HG03039 (cell line): ENCODE data around the gene C10orf90.
"Not testable (repeated sequence)": the region's sequence is repeated elsewhere in the genome, so short reads cannot be mapped to it uniquely, and the experiment has no call there.

Experiments
- ATAC-seq: cut with Tn5 transposase; IDR thresholded peaks from one replicate; pipeline ENCODE4 v1.9.1; 2021; ENCODE audit warnings: mild to moderate bottlenecking, moderate library complexity; ENCODE audit not compliant: unreplicated experiment

C10orf90 gene

GRCh38 chr10:126558881-126559280 lies 111.6 kb downstream of the C10orf90 start:
- no peak for ATAC-seq

GRCh38 chr10:126551202-126551601 lies 119.3 kb downstream of the C10orf90 start:
- no peak for ATAC-seq

GRCh38 chr10:126550586-126550985 lies 119.9 kb downstream of the C10orf90 start:
- not testable (repeated sequence) for ATAC-seq

- no peak for ATAC-seq
These were observed 121.1 kb downstream of the C10orf90 start for GRCh38 chr10:126549344-126549743.

- no peak for ATAC-seq
These were observed 125.9 kb downstream of the C10orf90 start for GRCh38 chr10:126544565-126544964.

- no peak for ATAC-seq
These were observed 131.9 kb downstream of the C10orf90 start for GRCh38 chr10:126538439-126539135.

GRCh38 chr10:126536656-126537055 lies 133.8 kb downstream of the C10orf90 start:
- no peak for ATAC-seq

- ATAC-seq, result no peak
These were observed 134.3 kb downstream of the C10orf90 start for GRCh38 chr10:126536148-126536547.

GRCh38 chr10:126533644-126534043 lies 136.8 kb downstream of the C10orf90 start:
- no peak for ATAC-seq

GRCh38 chr10:126528315-126528835 lies 142.1 kb downstream of the C10orf90 start:
- ATAC-seq, result no peak

- no peak for ATAC-seq
These were observed 142.7 kb downstream of the C10orf90 start for GRCh38 chr10:126527645-126528314.

- no peak for ATAC-seq
These were observed 145.2 kb downstream of the C10orf90 start for GRCh38 chr10:126525326-126525725.

- no peak for ATAC-seq
These were observed 146.0 kb downstream of the C10orf90 start for GRCh38 chr10:126524526-126524925.

GRCh38 chr10:126523071-126523470 lies 147.4 kb downstream of the C10orf90 start:
- ATAC-seq, result no peak

GRCh38 chr10:126521399-126521798 lies 149.1 kb downstream of the C10orf90 start:
- no peak for ATAC-seq

GRCh38 chr10:126520751-126521317 lies 149.7 kb downstream of the C10orf90 start:
- no peak for ATAC-seq

- ATAC-seq, result no peak
These were observed 150.5 kb downstream of the C10orf90 start for GRCh38 chr10:126519992-126520391.

- ATAC-seq, result no peak
These were observed 151.3 kb downstream of the C10orf90 start for GRCh38 chr10:126519185-126519584.

GRCh38 chr10:126518218-126519080 lies 152.0 kb downstream of the C10orf90 start:
- ATAC-seq, result no peak

- no peak for ATAC-seq
These were observed 154.0 kb downstream of the C10orf90 start for GRCh38 chr10:126516515-126516914.

- no peak for ATAC-seq
These were observed 158.5 kb downstream of the C10orf90 start for GRCh38 chr10:126511917-126512479.
